CD4-positive, alpha-beta T cell treated with Interleukin-1 beta for 1 hour (primary cell): ENCODE data around the gene TMEM30B.
"Not testable (repeated sequence)": the region's sequence is repeated elsewhere in the genome, so short reads cannot be mapped to it uniquely, and the experiment has no call there.

Experiments
- DNase-seq, 2 donors: peaks; one replicate each; pipeline ENCODE4 v3.0.0-alpha.2; 2020 to 2022

TMEM30B gene

GRCh38 chr14:61281186-61281947, at the start of gene TMEM30B:
Gene TMEM30B, minus strand, starts transcription at chr14:61281338. Its CDS starts 191 bp downstream, at chr14:61281147.
- DNase-seq: peak; percentile 32 to 55

GRCh38 chr14:61330511-61330910, 49.4 kb upstream of the TMEM30B start:
- no peak for DNase-seq

GRCh38 chr14:61329478-61330051, 48.4 kb upstream of the TMEM30B start:
- no peak for DNase-seq

GRCh38 chr14:61328626-61329262, 47.6 kb upstream of the TMEM30B start:
- DNase-seq: no peak

GRCh38 chr14:61326847-61327246, 45.7 kb upstream of the TMEM30B start:
- no peak for DNase-seq

GRCh38 chr14:61326146-61326545, 45.0 kb upstream of the TMEM30B start:
- DNase-seq: no peak

- no peak for DNase-seq
Measured at GRCh38 chr14:61325166-61325565, 44.0 kb upstream of the TMEM30B start.

GRCh38 chr14:61323970-61324369, 42.8 kb upstream of the TMEM30B start:
- DNase-seq: no peak

GRCh38 chr14:61322799-61323290, 41.7 kb upstream of the TMEM30B start:
- peak; percentile 56 to 64 for DNase-seq

GRCh38 chr14:61322011-61322798, 41.1 kb upstream of the TMEM30B start:
- peak; percentile 43 to 56 for DNase-seq

- peak; percentile 85 to 86 for DNase-seq
Measured at GRCh38 chr14:61321385-61322010, 40.4 kb upstream of the TMEM30B start, which contains the start of gene PRKCH. Gene PRKCH, plus strand, starts transcription at chr14:61321579. Its CDS starts 523 bp downstream, at chr14:61322102.

- no peak for DNase-seq
Measured at GRCh38 chr14:61320806-61321384, 39.8 kb upstream of the TMEM30B start.

GRCh38 chr14:61320170-61320569, 39.0 kb upstream of the TMEM30B start:
- DNase-seq: not testable (repeated sequence)

GRCh38 chr14:61319706-61320105, 38.6 kb upstream of the TMEM30B start:
- no peak for DNase-seq

- no peak for DNase-seq
Measured at GRCh38 chr14:61319086-61319485, 37.9 kb upstream of the TMEM30B start.

- no peak for DNase-seq
Measured at GRCh38 chr14:61315313-61315712, 34.2 kb upstream of the TMEM30B start.

- not testable (repeated sequence) for DNase-seq
Measured at GRCh38 chr14:61308701-61309100, 27.6 kb upstream of the TMEM30B start.

GRCh38 chr14:61308198-61308597, 27.1 kb upstream of the TMEM30B start:
- DNase-seq: no peak

- no peak for DNase-seq
Measured at GRCh38 chr14:61304688-61305087, 23.6 kb upstream of the TMEM30B start.

- no peak for DNase-seq
Measured at GRCh38 chr14:61300754-61301153, 19.6 kb upstream of the TMEM30B start.

- no peak for DNase-seq
Measured at GRCh38 chr14:61300209-61300608, 19.1 kb upstream of the TMEM30B start.

- no peak for DNase-seq
Measured at GRCh38 chr14:61298824-61299223, 17.7 kb upstream of the TMEM30B start.
